ENCODE results near the gene MAP4K4.

MAP4K4 gene

DNA sequence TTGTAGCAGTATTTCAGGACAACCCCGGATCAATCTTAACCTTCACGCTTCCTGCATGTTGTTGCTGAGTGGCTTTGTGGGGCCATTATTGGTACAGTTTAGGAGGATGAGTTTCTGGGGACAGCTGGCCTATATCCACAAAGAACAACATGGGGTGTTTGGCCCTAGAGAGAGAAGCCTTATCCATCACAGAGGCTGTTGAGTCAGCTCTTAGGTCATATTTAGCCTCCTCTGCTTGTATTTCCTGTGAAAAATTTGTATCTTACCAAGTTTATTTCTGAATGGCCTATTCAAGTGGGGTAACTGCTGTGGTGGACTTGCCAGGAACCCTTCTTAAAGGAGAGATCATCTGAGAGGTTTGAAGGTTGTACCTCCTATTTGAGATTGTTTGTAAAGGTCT, 77.6 kb downstream of the MAP4K4 start:
- Mint-ChIP-seq H3K36me3 (no peaks in the 10 kb centered on the region), H3K27me3 (no peaks in the 10 kb centered on the region), H3K27ac (peak overlapping the region; percentile 46), H3K9me3 (no peaks in the 10 kb centered on the region), H3K4me3 (no peak overlapping the region), H3K4me1 (peaks cover 91% of the 10 kb centered on the region)
- no peak for ATAC-seq

DNA sequence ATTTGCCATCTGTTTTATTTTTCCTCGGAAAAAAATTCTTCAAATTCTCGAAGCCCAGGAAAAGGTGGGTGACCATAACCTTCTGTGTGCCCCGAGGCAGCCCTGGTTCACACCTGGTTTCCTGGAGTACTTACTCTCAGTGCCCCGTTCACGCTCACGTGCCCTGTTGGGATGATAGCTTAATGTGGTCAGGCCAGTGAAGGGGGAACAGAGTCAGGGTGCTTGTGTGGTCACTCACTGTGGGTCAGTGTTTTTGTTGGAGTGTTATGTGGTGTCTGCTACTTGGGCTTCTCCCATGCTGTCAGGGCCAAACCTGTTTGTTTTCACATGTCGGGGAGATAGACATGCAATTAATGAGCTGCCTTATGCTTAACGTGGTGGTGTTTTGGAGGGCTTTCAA, 78.1 kb downstream of the MAP4K4 start:
- Mint-ChIP-seq H3K27ac (peak overlapping the region; percentile 46), H3K4me3 (no peak overlapping the region), H3K27me3 (no peaks in the 10 kb centered on the region), H3K9me3 (no peaks in the 10 kb centered on the region), H3K4me1 (peaks cover 93% of the 10 kb centered on the region), H3K36me3 (no peaks in the 10 kb centered on the region)
- ATAC-seq, result no peak

DNA sequence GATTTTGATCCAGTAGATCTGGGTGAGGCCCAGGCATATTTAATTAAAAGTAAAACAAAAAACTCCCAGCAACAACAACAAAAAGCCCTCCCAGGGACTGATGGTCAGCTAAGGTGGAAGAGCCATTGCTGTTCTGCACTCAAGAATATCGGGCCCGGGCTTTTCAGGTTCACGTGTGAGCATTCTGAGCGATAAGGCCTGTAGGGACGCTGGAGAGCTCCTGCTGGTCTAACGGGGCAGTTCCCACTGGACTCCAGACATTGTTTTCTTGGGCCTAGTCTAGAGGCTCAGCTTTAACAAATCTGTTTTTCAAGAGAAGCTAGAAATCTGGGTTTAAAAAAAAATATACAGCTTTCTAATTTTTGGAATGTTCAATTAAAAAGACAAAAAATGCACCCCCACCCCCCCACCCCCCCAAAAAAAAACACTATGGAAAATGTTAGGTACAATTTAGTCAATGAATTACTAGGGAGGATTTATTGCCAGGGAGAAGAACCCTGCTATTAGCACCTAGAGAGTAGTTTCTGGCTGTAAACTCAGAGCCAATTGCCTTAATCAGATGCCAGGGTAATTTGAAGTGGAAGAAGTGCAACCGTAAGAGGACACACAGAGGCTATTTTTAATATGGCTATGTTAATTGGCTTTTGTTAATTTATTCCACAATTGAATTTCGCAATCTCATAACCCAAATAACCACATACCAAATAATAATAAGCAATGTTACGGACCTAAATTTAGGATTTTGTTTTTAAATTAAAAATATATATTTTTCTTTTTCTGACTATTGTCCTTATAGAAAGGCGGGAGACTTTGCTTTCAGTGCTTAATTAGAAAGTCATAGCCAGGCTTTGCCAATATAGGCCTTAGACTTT, 78.9 kb downstream of the MAP4K4 start:
- no peaks in the 10 kb centered on the region for H3K27me3 Mint-ChIP-seq
- H3K27ac Mint-ChIP-seq, result no peak overlapping the region
- H3K9me3 Mint-ChIP-seq, result no peaks in the 10 kb centered on the region

DNA sequence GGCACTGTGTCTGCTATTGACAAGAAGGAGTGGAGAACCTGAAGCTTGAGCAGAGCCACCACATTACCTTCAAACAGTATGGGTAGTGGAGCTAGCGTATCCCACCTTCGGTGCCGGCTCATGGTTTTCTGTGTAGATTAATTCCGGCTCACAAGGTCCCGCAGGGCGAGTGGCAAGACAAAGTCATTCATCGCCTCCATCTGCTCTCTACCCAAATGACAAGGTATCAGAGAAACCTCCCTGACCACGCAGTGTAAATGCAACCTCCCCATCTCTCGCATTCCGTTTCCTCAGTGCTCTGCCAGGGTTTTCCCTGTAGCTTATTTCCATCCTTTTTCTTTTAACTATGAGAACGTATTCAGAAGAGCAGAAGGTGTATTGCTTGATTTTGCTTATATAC, 79.8 kb downstream of the MAP4K4 start:
- no peaks in the 10 kb centered on the region for H3K9me3 Mint-ChIP-seq

More for the DNA sequence above, 78.9 kb downstream of the MAP4K4 start:
- no peak for ATAC-seq
- H3K4me3 Mint-ChIP-seq, result no peak overlapping the region
- H3K36me3 Mint-ChIP-seq, result no peaks in the 10 kb centered on the region
- H3K4me1 Mint-ChIP-seq, result peaks cover 93% of the 10 kb centered on the region

DNA sequence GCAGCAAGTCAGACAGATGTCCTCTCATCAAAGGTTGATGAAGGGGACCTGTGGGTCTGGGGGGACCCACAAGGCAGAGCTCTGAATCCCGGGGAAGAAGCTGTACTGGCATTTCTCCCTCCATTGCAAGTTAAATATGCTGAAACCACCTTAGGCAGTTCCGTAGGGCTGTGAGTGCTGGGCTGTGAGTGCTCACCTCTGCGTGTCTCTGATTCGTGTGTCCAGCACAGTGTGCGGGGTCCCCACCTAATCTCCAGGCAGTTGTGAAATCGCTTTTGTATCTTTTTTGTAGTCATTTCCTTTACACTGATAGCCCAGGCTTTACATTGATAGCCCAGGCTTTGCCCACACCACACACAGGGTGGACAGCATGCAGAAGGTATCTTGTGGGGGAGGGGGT, 80.6 kb downstream of the MAP4K4 start:
- H3K27ac Mint-ChIP-seq, result peak overlapping the region; percentile 6
- ATAC-seq, result no peak

More for the DNA sequence above, 79.8 kb downstream of the MAP4K4 start:
- Mint-ChIP-seq H3K27me3 (no peaks in the 10 kb centered on the region), H3K27ac (no peak overlapping the region), H3K4me3 (no peak overlapping the region), H3K36me3 (no peaks in the 10 kb centered on the region), H3K4me1 (peaks cover 93% of the 10 kb centered on the region)
- ATAC-seq, result no peak

DNA sequence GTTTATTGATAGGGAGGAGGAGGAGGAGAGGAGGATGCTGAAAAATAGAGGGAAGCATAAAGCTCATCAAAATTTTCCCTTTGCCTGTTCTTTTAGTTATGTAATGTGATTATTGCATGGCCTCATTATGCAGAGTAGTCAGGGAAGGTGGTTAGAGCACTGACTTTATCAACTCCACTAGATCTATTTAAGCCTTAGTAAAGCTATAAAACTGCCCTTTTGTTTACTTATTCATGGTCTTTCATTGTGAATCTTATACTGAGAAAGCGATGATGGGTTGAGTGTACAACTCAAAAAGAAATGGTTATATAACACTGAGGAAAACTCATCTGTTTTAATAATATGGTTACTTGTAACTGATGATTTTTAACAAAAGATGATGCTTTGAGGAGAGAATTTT, 81.7 kb downstream of the MAP4K4 start:
- H3K4me1 Mint-ChIP-seq, result peaks cover 95% of the 10 kb centered on the region
- no peaks in the 10 kb centered on the region for H3K27me3 Mint-ChIP-seq
- no peak for ATAC-seq
- H3K27ac Mint-ChIP-seq, result peak overlapping the region; percentile 93
- peaks cover 5% of the 10 kb centered on the region for H3K36me3 Mint-ChIP-seq
- no peaks in the 10 kb centered on the region for H3K9me3 Mint-ChIP-seq
- H3K4me3 Mint-ChIP-seq, result no peak overlapping the region

More for the DNA sequence above, 80.6 kb downstream of the MAP4K4 start:
- peaks cover 93% of the 10 kb centered on the region for H3K4me1 Mint-ChIP-seq
- H3K9me3 Mint-ChIP-seq, result no peaks in the 10 kb centered on the region
- H3K4me3 Mint-ChIP-seq, result no peak overlapping the region
- H3K36me3 Mint-ChIP-seq, result no peaks in the 10 kb centered on the region
- H3K27me3 Mint-ChIP-seq, result no peaks in the 10 kb centered on the region

DNA sequence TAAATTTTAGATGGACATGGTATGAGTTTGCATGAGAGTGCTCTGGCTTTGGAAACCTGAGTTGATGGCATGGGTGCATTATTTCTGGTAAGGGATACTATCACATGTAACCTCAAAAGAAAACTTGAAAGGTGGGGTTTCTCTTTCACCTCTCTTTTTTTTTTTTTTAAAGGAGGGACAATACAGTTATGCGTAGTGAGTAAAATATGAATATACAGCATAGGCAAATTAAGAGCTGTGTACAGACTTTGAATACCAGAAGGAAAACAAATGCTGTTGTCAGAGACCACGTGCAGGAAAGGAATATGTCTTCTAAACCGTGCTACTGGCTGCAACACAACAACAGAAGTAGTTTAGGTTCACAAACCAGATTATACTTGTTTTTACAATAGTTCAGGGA, 82.1 kb downstream of the MAP4K4 start:
- Mint-ChIP-seq H3K4me3 (no peak overlapping the region), H3K9me3 (no peaks in the 10 kb centered on the region), H3K27ac (peak overlapping the region; percentile 93), H3K27me3 (no peaks in the 10 kb centered on the region), H3K4me1 (peaks cover 92% of the 10 kb centered on the region), H3K36me3 (peaks cover 6% of the 10 kb centered on the region)
- ATAC-seq, result no peak

DNA sequence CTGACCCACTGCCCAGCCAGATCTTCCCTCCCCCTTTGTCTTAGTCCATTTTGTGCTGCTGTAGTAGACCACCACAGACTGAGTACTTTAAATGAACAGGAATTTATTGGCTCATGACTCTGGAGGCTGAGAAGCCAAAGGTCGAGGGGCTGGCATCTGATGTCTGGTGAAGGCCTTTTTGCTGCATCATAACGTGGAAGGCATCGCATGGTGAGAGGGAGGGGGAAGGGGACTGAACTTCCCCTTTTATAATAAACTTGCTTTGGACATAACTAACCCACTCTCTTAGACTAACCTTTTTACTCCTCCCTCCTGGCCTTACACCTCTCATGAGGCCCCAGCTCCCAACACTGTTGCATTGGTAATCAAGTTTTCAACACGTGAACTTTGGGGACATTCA, 83.8 kb downstream of the MAP4K4 start:
- Mint-ChIP-seq H3K4me3 (peak overlapping the region; percentile 72), H3K27me3 (no peaks in the 10 kb centered on the region), H3K36me3 (peaks cover 6% of the 10 kb centered on the region), H3K4me1 (peaks cover 93% of the 10 kb centered on the region), H3K9me3 (no peaks in the 10 kb centered on the region), H3K27ac (peak overlapping the region; percentile 93)
- peak; percentile 92 for ATAC-seq

DNA sequence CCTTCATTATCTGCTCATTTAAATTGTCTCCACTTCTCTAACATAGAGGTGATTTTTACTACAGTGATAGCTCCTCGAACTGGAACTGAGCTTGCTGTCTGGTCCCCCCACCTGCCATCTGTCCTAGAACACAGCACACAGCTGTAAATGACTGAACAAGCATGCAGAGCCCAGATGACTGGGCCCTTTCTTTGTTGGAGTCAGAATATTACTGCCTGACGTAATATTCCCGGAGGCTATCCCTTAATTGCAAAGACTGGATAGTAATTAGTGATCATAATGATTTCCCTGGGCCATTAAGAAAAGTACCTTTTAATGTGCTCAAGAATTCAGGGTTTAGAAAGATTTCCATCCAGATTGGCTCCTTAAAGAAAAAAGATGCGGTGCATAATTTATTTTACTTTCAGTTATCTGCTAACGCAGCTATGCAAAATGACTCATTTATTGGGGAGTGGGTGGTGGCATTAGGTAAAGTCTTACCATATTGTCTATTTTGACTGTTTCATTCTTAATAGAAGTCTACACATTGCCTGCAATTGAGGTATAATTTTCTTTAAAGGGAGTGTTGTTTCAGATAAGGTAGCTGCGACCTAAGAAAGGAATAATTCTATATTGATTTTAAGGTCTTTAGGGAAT, 84.4 kb downstream of the MAP4K4 start:
- Mint-ChIP-seq H3K4me3 (peak overlapping the region; percentile 72), H3K27ac (peak overlapping the region; percentile 93), H3K36me3 (peaks cover 6% of the 10 kb centered on the region), H3K4me1 (peaks cover 95% of the 10 kb centered on the region), H3K9me3 (no peaks in the 10 kb centered on the region), H3K27me3 (no peaks in the 10 kb centered on the region)
- peak; percentile 80 for ATAC-seq

DNA sequence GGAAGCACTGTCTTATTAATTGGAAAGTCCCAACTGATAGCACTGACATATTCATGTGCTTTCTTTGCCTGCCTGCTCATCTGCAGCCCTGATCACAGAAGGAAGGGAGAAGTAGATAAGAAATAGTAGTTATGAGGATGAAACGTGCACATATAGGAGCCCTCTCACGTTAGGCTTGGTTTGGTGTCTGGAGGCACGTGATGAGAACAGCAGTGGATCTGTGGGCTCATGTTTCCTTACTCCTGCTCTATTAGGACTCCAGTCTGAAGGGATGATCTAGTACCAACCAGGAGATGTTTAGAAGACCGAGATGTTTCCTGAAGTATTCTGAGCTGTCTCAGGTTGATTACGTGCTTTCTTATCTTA, 84.9 kb downstream of the MAP4K4 start:
- peak overlapping the region; percentile 72 for H3K4me3 Mint-ChIP-seq
- H3K27me3 Mint-ChIP-seq, result no peaks in the 10 kb centered on the region
- peaks cover 95% of the 10 kb centered on the region for H3K4me1 Mint-ChIP-seq
- ATAC-seq, result peak; percentile 61
- peak overlapping the region; percentile 93 for H3K27ac Mint-ChIP-seq
- H3K36me3 Mint-ChIP-seq, result peaks cover 6% of the 10 kb centered on the region
- H3K9me3 Mint-ChIP-seq, result no peaks in the 10 kb centered on the region

DNA sequence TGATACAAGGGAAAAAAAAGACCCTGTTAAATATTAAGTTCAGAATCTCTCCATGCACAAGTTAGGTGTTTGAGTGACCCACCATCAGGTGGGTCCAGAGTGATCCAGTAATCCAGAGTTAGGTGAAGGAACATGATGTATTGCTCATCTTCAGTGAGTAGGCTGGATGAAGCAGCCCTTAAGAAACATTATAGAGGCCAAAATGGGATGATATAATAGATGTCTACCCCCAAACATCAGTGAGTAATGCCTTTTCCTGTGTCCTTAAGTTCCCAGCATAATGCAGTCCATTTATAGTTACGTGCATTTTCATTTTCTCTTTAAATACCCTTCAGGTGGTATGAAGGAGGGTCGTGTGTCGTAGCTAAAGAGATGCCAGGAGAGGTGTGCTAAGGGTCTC, 89.6 kb downstream of the MAP4K4 start:
- Mint-ChIP-seq H3K4me1 (peaks cover 91% of the 10 kb centered on the region), H3K27ac (no peak overlapping the region), H3K4me3 (no peak overlapping the region), H3K36me3 (peaks cover 30% of the 10 kb centered on the region), H3K27me3 (no peaks in the 10 kb centered on the region), H3K9me3 (no peaks in the 10 kb centered on the region)
- no peak for ATAC-seq

DNA sequence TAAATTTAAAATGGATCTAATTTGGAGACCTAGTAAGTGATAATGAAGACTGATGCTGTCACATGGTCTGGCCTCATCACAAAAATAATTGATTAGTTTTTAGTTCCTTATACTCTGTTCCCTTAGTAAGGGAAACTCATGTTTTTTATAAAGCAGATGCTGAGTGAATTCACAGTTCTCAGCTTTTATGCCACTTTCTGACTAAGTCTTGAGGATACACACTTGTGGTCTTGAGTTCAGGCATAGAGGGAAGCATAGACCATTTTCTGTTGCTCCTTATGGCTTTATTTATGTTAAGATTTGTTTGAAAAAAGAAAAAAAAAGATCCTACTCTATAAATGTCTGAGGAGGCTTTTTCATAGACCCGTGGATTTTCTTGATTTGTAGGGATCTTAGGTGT, 91.1 kb downstream of the MAP4K4 start:
- Mint-ChIP-seq H3K4me1 (peaks cover 90% of the 10 kb centered on the region), H3K27ac (no peak overlapping the region), H3K36me3 (peaks cover 37% of the 10 kb centered on the region), H3K9me3 (no peaks in the 10 kb centered on the region), H3K27me3 (no peaks in the 10 kb centered on the region), H3K4me3 (no peak overlapping the region)
- no peak for ATAC-seq

DNA sequence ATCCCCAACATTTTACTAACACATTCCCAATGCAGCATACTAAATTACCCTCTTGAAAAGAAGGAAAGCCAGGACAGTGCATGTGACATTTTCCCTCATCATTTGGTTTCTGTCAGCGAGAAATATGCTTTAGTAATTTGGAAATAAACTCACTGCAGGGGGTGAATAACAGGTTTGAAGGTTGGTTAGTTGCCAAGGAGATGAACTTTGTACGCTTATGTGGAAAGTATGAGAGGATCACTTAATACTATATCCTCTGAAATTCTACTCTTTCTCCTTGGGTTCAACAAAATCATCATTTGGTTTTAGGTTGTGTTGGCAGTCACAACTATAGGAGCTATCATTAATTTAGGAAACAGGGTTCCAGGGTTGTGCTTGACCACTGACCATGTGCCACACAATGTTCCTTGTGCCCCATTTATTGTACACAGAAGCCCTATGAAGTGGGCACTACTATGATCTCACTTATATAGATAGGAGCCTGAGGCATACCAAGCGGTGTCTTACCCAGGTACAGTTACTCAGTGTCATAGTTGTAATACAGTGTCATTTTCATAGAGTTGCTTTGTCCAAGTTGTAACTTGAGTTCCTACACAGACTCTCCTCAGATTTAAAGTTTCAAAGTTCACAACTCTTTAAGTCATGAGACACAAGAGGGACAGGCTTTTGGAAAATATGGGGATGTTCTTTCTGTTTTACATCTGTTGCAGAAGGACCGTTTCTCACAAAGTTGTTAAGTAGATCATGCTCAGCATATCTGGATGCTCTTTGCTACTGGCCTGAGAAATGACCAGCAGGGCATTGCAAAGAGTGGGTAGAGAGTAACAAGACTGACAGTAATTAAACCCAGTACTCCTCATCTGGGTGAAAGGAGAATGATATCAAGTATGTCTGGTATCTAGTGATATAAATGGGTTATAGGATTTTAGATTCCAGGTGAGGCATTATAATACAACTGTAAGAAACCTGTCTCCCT, 91.8 kb downstream of the MAP4K4 start:
- ATAC-seq, result no peak
- Mint-ChIP-seq H3K4me1 (peaks cover 90% of the 10 kb centered on the region), H3K4me3 (no peak overlapping the region), H3K36me3 (peaks cover 37% of the 10 kb centered on the region), H3K27ac (peak overlapping the region; percentile 55), H3K27me3 (no peaks in the 10 kb centered on the region), H3K9me3 (no peaks in the 10 kb centered on the region)

DNA sequence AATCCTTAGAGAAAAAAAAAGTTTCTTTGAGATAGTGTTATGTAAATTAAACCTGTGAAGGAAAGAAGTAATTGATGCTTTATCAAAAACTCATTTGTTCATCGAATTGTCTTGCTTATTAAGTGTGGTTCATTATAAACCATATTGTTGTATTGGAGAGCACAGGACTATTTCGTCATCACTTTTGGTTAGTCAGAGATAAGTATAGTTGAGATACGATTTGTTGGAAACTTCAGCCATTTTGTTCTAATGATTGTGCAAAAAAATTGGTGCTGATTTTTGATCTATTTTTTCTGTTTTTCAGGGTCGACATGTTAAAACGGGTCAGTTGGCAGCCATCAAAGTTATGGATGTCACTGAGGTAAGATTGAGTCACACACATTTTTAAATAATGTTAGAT, 92.9 kb downstream of the MAP4K4 start:
- H3K9me3 Mint-ChIP-seq, result no peaks in the 10 kb centered on the region
- no peak for ATAC-seq
- peak overlapping the region; percentile 55 for H3K27ac Mint-ChIP-seq
- H3K4me3 Mint-ChIP-seq, result no peak overlapping the region
- peaks cover 88% of the 10 kb centered on the region for H3K4me1 Mint-ChIP-seq
- no peaks in the 10 kb centered on the region for H3K27me3 Mint-ChIP-seq
- peaks cover 42% of the 10 kb centered on the region for H3K36me3 Mint-ChIP-seq

DNA sequence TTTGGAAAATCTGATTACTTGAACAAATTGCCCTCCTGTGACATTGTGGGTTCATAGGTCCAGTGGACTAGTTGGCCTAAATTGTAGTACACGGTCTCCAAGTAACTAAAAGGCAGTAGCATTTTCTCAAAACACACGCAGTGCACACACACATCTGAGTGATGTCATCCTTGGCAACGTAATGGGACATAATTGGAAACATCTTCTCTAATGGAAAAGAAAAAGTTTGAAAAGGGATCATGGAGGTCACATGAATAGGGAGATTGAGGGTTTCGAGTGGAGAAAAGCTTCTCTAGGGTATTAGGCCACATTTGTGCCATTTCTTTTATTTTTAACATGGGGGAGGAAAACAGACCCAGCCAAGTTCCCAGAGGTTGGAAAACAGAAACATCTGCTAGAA, 93.3 kb downstream of the MAP4K4 start:
- no peak for ATAC-seq
- Mint-ChIP-seq H3K36me3 (peaks cover 43% of the 10 kb centered on the region), H3K4me1 (peaks cover 88% of the 10 kb centered on the region), H3K4me3 (no peak overlapping the region), H3K27me3 (no peaks in the 10 kb centered on the region), H3K9me3 (no peaks in the 10 kb centered on the region), H3K27ac (no peak overlapping the region)
